GM12873 (cell line): ENCODE measurements around the gene RFX7.

Experiments used
- CTCF ChIP-seq: IDR thresholded peaks from 2 replicates; pipeline ENCODE4 v1.5.1; 2012; ENCODE audit warnings: low read depth, mild to moderate bottlenecking, moderate library complexity, low read length, control low read depth; ENCODE audit not compliant: insufficient read depth; ENCODE audit errors: missing control alignments

The RFX7 gene

DNA sequence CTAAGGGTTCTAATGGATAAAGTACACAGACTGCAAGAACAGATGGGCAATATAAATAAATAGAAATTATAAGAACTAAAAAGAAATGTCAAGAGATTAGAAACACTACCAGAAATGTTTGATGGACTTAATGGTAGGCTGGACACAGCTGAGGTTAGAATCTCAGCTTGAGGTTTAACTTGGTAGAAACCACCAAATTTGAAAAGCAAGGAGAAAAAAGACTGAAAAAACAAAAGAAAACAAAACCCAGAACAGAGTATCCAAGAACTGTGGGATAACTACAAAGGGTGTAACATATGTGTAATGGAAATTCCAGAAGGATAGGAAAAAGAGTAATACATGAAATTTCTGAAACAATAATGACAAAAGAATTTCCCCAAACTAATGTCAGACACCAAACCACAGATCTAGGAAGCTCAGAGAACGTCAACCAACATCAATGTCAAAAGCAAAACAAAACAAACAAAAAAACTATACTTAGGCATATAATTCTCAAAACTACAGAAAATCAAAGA, 35.0 kb downstream of the RFX7 start:
- TF ChIP-seq CTCF, result no peak

DNA sequence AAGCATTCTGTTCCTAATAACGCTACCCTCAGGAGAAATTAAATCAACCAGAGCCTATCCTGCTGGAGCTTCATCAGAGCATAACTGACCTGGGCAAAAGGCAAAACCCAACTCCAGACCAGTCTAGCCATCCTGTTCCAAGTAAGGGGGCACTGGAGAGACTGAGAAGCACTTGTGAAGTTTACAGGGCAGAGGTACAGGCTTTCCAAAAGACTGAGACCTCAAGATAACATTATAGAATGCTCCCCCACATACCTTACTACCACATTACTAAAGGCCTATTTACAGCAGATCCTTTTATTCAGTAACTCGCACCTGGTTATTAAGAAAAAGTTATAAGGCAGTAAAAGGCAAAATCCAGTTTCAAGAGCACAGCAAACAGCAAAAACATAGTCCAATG, 35.5 kb downstream of the RFX7 start:
- no peak for TF ChIP-seq CTCF

- TF ChIP-seq CTCF, result no peak
Measured at GRCh38 chr15:56207711-56208110, 36.0 kb downstream of the RFX7 start.

DNA sequence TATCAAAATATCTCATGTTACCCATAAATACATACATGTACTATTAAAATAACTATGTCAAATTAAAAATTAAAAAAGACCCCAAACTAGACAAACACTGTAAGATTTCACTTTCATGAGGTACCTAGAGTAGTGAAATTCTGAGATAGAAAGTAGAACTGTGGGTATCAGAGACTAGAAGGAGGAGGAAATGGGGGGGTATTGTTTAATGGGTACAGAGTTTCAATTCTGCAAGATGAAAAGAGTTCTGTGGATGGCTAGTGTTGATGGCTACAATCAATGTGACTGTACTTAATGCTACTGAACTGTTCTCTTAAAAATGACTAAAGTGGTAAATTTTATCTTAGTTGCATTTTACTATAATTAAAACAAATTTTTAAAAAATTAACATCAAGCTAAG, 36.6 kb downstream of the RFX7 start:
- no peak for TF ChIP-seq CTCF

GRCh38 chr15:56205061-56205876, 38.4 kb downstream of the RFX7 start:
- no peak for TF ChIP-seq CTCF

DNA sequence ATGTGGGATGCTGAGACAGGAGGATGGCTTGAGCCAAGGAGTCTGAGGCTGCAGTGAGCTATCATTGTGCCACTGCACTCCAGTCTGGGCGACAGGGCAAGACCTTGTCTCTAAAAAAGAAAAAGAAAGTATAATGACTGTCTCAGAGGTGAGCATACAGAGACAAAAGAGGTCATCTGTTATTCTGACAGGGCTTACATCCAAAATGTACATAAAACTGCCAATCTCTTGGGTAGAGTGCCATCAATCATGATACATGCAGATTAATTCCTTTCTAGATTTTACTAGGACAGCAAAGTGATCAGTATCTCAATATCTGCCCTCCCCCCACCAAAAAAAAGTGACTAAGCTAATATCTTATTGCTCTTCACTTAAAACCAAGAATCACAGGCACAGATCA, 41.0 kb downstream of the RFX7 start:
- no peak for TF ChIP-seq CTCF

- TF ChIP-seq CTCF, result no peak
Measured at GRCh38 chr15:56199038-56199437, 44.6 kb downstream of the RFX7 start.
